Activated naive CD4-positive, alpha-beta T cell treated with Interleukin-2 at 50 U/mL for 16 hours (primary cell): ENCODE measurements around the gene SYNDIG1.

ENCODE experiments used
- DNase-seq: peaks from one replicate; pipeline ENCODE4 v3.0.0-alpha.2; 2020

The SYNDIG1 gene

GRCh38 chr20:24572140-24572539 lies 102.7 kb downstream of the SYNDIG1 start:
- no peak for DNase-seq

GRCh38 chr20:24572862-24573261 lies 103.4 kb downstream of the SYNDIG1 start:
- no peak for DNase-seq

- no peak for DNase-seq
Measured at GRCh38 chr20:24573557-24573956, 104.1 kb downstream of the SYNDIG1 start.

GRCh38 chr20:24574307-24574706 lies 104.9 kb downstream of the SYNDIG1 start:
- DNase-seq: no peak

- DNase-seq: no peak
Measured at GRCh38 chr20:24574797-24575196, 105.4 kb downstream of the SYNDIG1 start.

GRCh38 chr20:24575811-24576210 lies 106.4 kb downstream of the SYNDIG1 start:
- no peak for DNase-seq

- DNase-seq: no peak
Measured at GRCh38 chr20:24576447-24576846, 107.0 kb downstream of the SYNDIG1 start.

GRCh38 chr20:24577271-24577909 lies 108.0 kb downstream of the SYNDIG1 start:
- no peak for DNase-seq

- no peak for DNase-seq
Measured at GRCh38 chr20:24578567-24579415, 109.4 kb downstream of the SYNDIG1 start.

GRCh38 chr20:24579475-24579874 lies 110.0 kb downstream of the SYNDIG1 start:
- no peak for DNase-seq

- DNase-seq: no peak
Measured at GRCh38 chr20:24580006-24580405, 110.6 kb downstream of the SYNDIG1 start.

GRCh38 chr20:24580855-24581254 lies 111.4 kb downstream of the SYNDIG1 start:
- DNase-seq: no peak

GRCh38 chr20:24581443-24582170 lies 112.2 kb downstream of the SYNDIG1 start:
- DNase-seq: no peak

- no peak for DNase-seq
Measured at GRCh38 chr20:24582373-24583168, 113.1 kb downstream of the SYNDIG1 start.

- no peak for DNase-seq
Measured at GRCh38 chr20:24583169-24583792, 113.9 kb downstream of the SYNDIG1 start.

GRCh38 chr20:24584078-24584477 lies 114.6 kb downstream of the SYNDIG1 start:
- DNase-seq: no peak

GRCh38 chr20:24584538-24585356 lies 115.3 kb downstream of the SYNDIG1 start:
- no peak for DNase-seq

- no peak for DNase-seq
Measured at GRCh38 chr20:24585796-24586522, 116.5 kb downstream of the SYNDIG1 start.

GRCh38 chr20:24586523-24586840 lies 117.1 kb downstream of the SYNDIG1 start:
- DNase-seq: no peak

GRCh38 chr20:24587384-24588046 lies 118.1 kb downstream of the SYNDIG1 start:
- no peak for DNase-seq
